Gastrocnemius medialis (tissue), 4 donors: Measurements from ENCODE around the gene IQCM.

Experiments
- CTCF ChIP-seq, 5 experiments: fragments of 450-650 bp in 3 of 5; fragments of 200-600 bp in 2 of 5; sonication (generic) in 2 of 5; IDR thresholded peaks in 4 of 5; conservative IDR thresholded peaks in 1 of 5; 1 replicate in 4 of 5; 2 replicates in 1 of 5; pipeline ENCODE4 v1.5.1; 2016 to 2019; ENCODE audit warnings: antibody characterized with exemption in 5 of 5, mild to moderate bottlenecking in 3 of 5, moderate library complexity in 3 of 5
- POLR2A ChIP-seq, 2 donors: fragments of 450-650 bp; IDR thresholded peaks; one replicate each; pipeline ENCODE4 v1.6.1; 2017; ENCODE audit warnings: antibody characterized with exemption in 2 of 2, mild to moderate bottlenecking in 2 of 2, moderate library complexity in 2 of 2

GRCh38 chr4:149595500-149595899 is 220.1 kb downstream of the IQCM start:
- no peak for TF ChIP-seq CTCF (IDR thresholded peaks at IDR 0.05 in 4 of 5, conservative IDR thresholded peaks at IDR 0.05 in 1 of 5)
- TF ChIP-seq POLR2A (IDR thresholded peaks at IDR 0.05): no peak
